A549 (cell line): ENCODE data around the gene GBX2. TPM values are rescaled to one million over a fixed set of nuclear protein-coding genes. Genes with fewer than 3 reads are reported as not detected.

ENCODE experiments used
- ATAC-seq, 2 experiments: fragments of 200-7000 bp in 1 of 2; fragments of >200 bp in 1 of 2; cut with Nextera tagmentation in 1 of 2; cut with Tn5 transposase in 1 of 2; 3 replicates each; pipeline versions ENCODE4 v1.8.0 to v1.9.1; 2018 to 2020; ENCODE audit warnings: mild to moderate bottlenecking in 1 of 2, moderate library complexity in 1 of 2
- CTCF ChIA-PET: fragments of 300-600 bp; sonication (Branson Sonifier 250); formaldehyde crosslinking; extraction: SDS; loops from one replicate; lab custom pipeline; 2021; ENCODE audit warnings: antibody characterized with exemption, inconsistent platforms; lab: Yijun Ruan, JAX
- POLR2A ChIA-PET: fragments of 350-600 bp; formaldehyde crosslinking; extraction: SDS; loops from one replicate; lab custom pipeline; 2021; ENCODE audit warnings: antibody characterized with exemption, inconsistent platforms; lab: Yijun Ruan, JAX
- DNase-seq, 2 experiments: peaks; one replicate each; pipeline versions ENCODE4 v3.0.0 to v3.0.0-alpha.2; 2011 to 2016; ENCODE audit warnings: low read depth in 1 of 2, low spot score in 1 of 2
- FAIRE-seq: peaks from 2 replicates; lab custom pipeline; 2011; peaks lifted over from hg19 to GRCh38; lab: Jason Lieb, UNC
- H3K27ac ChIP-seq, 2 experiments: fragments of >200 bp; sonication (Bioruptor Twin); formaldehyde crosslinking; 3 replicates each; pipeline ENCODE4 v1.5.1; 2016 to 2017
- H3K4me1 ChIP-seq: fragments of >200 bp; sonication (Bioruptor Twin); formaldehyde crosslinking; 3 replicates; pipeline ENCODE4 v1.6.1; 2016
- H3K4me2 ChIP-seq: fragments of >200 bp; sonication (Bioruptor Twin); formaldehyde crosslinking; 3 replicates; pipeline ENCODE4 v1.6.1; 2016
- H3K4me3 ChIP-seq: fragments of >200 bp; sonication (Bioruptor Twin); formaldehyde crosslinking; 3 replicates; pipeline ENCODE4 v1.5.1; 2016
- H3K9me3 ChIP-seq: fragments of >200 bp; sonication (Bioruptor Twin); formaldehyde crosslinking; 3 replicates; pipeline ENCODE4 v1.6.1; 2016
- CTCF ChIP-seq: fragments of >200 bp; sonication (Bioruptor Twin); formaldehyde crosslinking; IDR thresholded peaks from 3 replicates; pipeline ENCODE4 v1.5.1; 2016
- EHMT2 ChIP-seq: fragments of 200-600 bp; sonication (generic); IDR thresholded peaks from 2 replicates; pipeline ENCODE4 v1.6.1; 2016; ENCODE audit warnings: antibody characterized with exemption, low read depth, mild to moderate bottlenecking, moderate library complexity
- ESRRA ChIP-seq: fragments of 150-350 bp; IDR thresholded peaks from 2 replicates; pipeline ENCODE4 v1.6.1; 2014; ENCODE audit warnings: mild to moderate bottlenecking, low read length, borderline replicate concordance
- HDAC2 ChIP-seq: fragments of 200-600 bp; sonication (generic); IDR thresholded peaks from 2 replicates; pipeline ENCODE4 v1.6.1; 2016
- HOXB5 ChIP-seq: fragments of 250-450 bp; sonication (Bioruptor Pico); IDR thresholded peaks from 2 replicates; pipeline ENCODE4 v1.5.0; 2020; ENCODE audit warnings: mild to moderate bottlenecking, moderate library complexity
- JUN ChIP-seq, 2 experiments: fragments of >200 bp; sonication (Bioruptor Twin); formaldehyde crosslinking; IDR thresholded peaks; 2 replicates in 1 of 2; 3 replicates in 1 of 2; pipeline ENCODE4 v1.6.1; 2016 to 2017
- JUNB ChIP-seq: fragments of >200 bp; sonication (Bioruptor Twin); formaldehyde crosslinking; IDR thresholded peaks from 2 replicates; pipeline ENCODE4 v1.6.1; 2016
- KDM1A ChIP-seq: fragments of 200-600 bp; sonication (generic); IDR thresholded peaks from 2 replicates; pipeline ENCODE4 v1.6.1; 2016; ENCODE audit warnings: low read depth, mild to moderate bottlenecking
- MAFK ChIP-seq: fragments of 450-650 bp; IDR thresholded peaks from 2 replicates; pipeline ENCODE4 v1.6.1; 2014; ENCODE audit not compliant: partially characterized antibody
- MAX ChIP-seq: IDR thresholded peaks from 2 replicates; pipeline ENCODE4 v1.6.1; 2012
- MAZ ChIP-seq: fragments of 150-350 bp; IDR thresholded peaks from 2 replicates; pipeline ENCODE4 v1.6.1; 2014; ENCODE audit warnings: antibody characterized with exemption, low read depth, low read length, borderline replicate concordance
- NR3C1 ChIP-seq: fragments of >200 bp; sonication (Bioruptor Twin); formaldehyde crosslinking; IDR thresholded peaks from 3 replicates; pipeline ENCODE4 v1.6.1; 2017
- POLR2AphosphoS2 ChIP-seq: conservative IDR thresholded peaks from 2 replicates; pipeline ENCODE4 v1.6.1; 2012; ENCODE audit warnings: low read length, improper control_type of control experiment, inconsistent platforms
- RAD21 ChIP-seq, 2 experiments: fragments of >200 bp in 1 of 2; sonication (Bioruptor Twin) in 1 of 2; formaldehyde crosslinking in 1 of 2; IDR thresholded peaks in 1 of 2; conservative IDR thresholded peaks in 1 of 2; 2 replicates in 1 of 2; 3 replicates in 1 of 2; pipeline ENCODE4 v1.6.1; 2012 to 2018; ENCODE audit warnings: inconsistent platforms in 1 of 2
- RARB ChIP-seq: fragments of 250-450 bp; sonication (Bioruptor Pico); IDR thresholded peaks from 2 replicates; pipeline ENCODE4 v1.8.0; 2021; ENCODE audit warnings: mild to moderate bottlenecking, moderate library complexity
- RCOR1 ChIP-seq: fragments of 150-350 bp; IDR thresholded peaks from 2 replicates; pipeline ENCODE4 v1.6.1; 2014; ENCODE audit warnings: antibody characterized with exemption, low read length, low read depth
- SREBF2 ChIP-seq: fragments of 450-650 bp; IDR thresholded peaks from 2 replicates; pipeline ENCODE4 v1.6.1; 2014; ENCODE audit warnings: mild to moderate bottlenecking, moderate library complexity
- ZNF302 ChIP-seq: fragments of 250-450 bp; sonication (Bioruptor Pico); IDR thresholded peaks from 2 replicates; pipeline ENCODE4 v1.9.0; 2021; ENCODE audit warnings: inconsistent platforms, mild to moderate bottlenecking, moderate library complexity
- WGBS: methylation state at CpG from one replicate; pipeline ENCODE4 v1.1.6; 2017; ENCODE audit errors: missing lambda C conversion rate; 5-methylcytosine and 5-hydroxymethylcytosine counted together
- polyA plus RNA-seq, 4 experiments: library from polyadenylated mRNA; depleted of rRNA in 3 of 4; stranded (reverse); fragments of >200 nt; fragmentation: RNase III in 1 of 4; extraction: RNeasy Plus Mini Kit Qiagen cat#74134 plus additional on column Dnase treatment in 1 of 4; gene quantifications; 2 replicates in 3 of 4; 3 replicates in 1 of 4; pipeline ENCODE4 v1.2.3, GENCODE V29; 2011 to 2017
- TF ChIP-seq, protein P1 (sequence below): IDR thresholded peaks from 2 replicates; pipeline ENCODE4 v1.6.1; 2012; ENCODE audit warnings: low read depth, borderline replicate concordance

Gene GBX2
- polyA plus RNA-seq, 2 of the 4 experiments (the other 2 are of a cell fraction) = 1.2 to 1.9 TPM

DNA sequence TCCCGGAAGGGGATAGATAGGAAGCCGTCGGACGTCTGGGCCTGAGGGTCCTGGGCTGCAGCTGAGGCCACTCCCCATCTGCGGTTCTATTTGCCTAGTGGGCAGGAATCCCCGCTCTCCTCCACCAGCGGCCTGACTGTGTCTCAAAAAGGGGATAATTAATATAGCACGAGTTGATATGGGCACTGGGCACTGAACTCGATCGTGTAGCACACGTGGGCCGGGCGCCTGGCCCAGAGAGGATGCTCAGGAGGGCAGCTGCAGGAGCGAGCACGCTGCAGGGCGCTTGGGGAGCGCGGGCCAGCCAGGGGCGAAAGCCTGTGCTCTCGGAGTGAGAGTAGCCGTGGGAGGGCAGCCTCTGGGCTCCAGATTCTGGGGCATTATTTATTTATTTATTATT is 8.8 kb upstream of the GBX2 start:
- Histone ChIP-seq H3K4me2 (no peak overlapping the region), H3K4me1 (peaks cover 7% of the 10 kb centered on the region; the same call in 1 of the 3 replicates), H3K4me3 (no peak overlapping the region), H3K9me3 (no peaks in the 10 kb centered on the region), H3K27ac (no peak overlapping the region; a peak in 1 of 6 replicates)
- DNase-seq (no peak), FAIRE-seq (no peak), ATAC-seq (no peak)
- TF ChIP-seq ESRRA (no peak), MAFK (no peak), KDM1A (no peak), MAX (no peak), EHMT2 (no peak), RARB (CRISPR knock-in tag) (no peak), HDAC2 (no peak), SREBF2 (no peak), NR3C1 (no peak), HOXB5 (CRISPR knock-in tag) (no peak), ZNF302 (CRISPR knock-in tag) (no peak), RCOR1 (no peak), MAZ (no peak)
- TF ChIP-seq, protein P1, sequence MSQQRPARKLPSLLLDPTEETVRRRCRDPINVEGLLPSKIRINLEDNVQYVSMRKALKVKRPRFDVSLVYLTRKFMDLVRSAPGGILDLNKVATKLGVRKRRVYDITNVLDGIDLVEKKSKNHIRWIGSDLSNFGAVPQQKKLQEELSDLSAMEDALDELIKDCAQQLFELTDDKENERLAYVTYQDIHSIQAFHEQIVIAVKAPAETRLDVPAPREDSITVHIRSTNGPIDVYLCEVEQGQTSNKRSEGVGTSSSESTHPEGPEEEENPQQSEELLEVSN = no peak
- POLR2A ChIA-PET = interaction anchor here (1.9 kb wide), 1 partner anchor 9 kb away, joined by 10 read pairs; the partner anchor contains the start of gene GBX2
- 91% methylated on average over 21 of the region's 21 CpGs for WGBS
- CTCF ChIA-PET = interaction anchor here (0.7 to 11.9 kb wide), 26 partner anchors 9 to 909 kb away, joined by 3 to 222 read pairs (median 4); partner anchors contain the start of genes COPS8 and GBX2

GRCh38 chr2:236176417-236176816 is 8.2 kb upstream of the GBX2 start:
- Histone ChIP-seq H3K4me3 (no peak overlapping the region), H3K4me1 (peaks cover 7% of the 10 kb centered on the region; the same call in 1 of the 3 replicates), H3K27ac (no peak overlapping the region), H3K4me2 (no peak overlapping the region), H3K9me3 (no peaks in the 10 kb centered on the region)
- CTCF ChIA-PET = interaction anchor here (0.9 to 11.9 kb wide), 12 partner anchors 13 to 410 kb away, joined by 3 to 222 read pairs (median 7); no protein-coding TSS in a partner anchor
- ATAC-seq (peak in 1 of 2 experiments; percentile 26; a peak in 2 of 6 replicates), DNase-seq (peak; percentile 75 to 80), FAIRE-seq (no peak)
- 13% methylated on average over 7 of the region's 7 CpGs for WGBS
- TF ChIP-seq KDM1A (no peak), MAX (peak; percentile 39; the same call in 1 of the 2 replicates), JUN (IDR thresholded peaks at IDR 0.05) (no peak), CTCF (peak; percentile 74), JUNB (no peak), POLR2AphosphoS2 (no peak), RAD21 (conservative IDR thresholded peaks at IDR 0.05 in 1 of 2, IDR thresholded peaks at IDR 0.05 in 1 of 2) (peak; percentile 39 to 52)
- TF ChIP-seq, protein P1 = peak; percentile 33; the same call in 1 of the 2 replicates
- POLR2A ChIA-PET = no interaction called here
